H1 (cell line): ENCODE data around the gene HINT3. TPM values are rescaled to one million over a fixed set of nuclear protein-coding genes. Genes with fewer than 3 reads are reported as not detected.

Source experiments
- CTCF ChIA-PET: fragments of 300-600 bp; sonication (Branson Sonifier 250); formaldehyde crosslinking; loops from one replicate; lab custom pipeline; 2021; ENCODE audit not compliant: partially characterized antibody; lab: Charles Lee
- POLR2A ChIA-PET: fragments of 300-600 bp; sonication (Branson Sonifier 250); formaldehyde crosslinking; loops from one replicate; lab custom pipeline; 2021; ENCODE audit warnings: inconsistent platforms; ENCODE audit not compliant: partially characterized antibody; lab: Charles Lee
- DNase-seq, 2 experiments: peaks; one replicate each; pipeline versions ENCODE4 v3.0.0 to v3.0.0-alpha.2; 2010 to 2022; ENCODE audit warnings: low spot score in 2 of 2, low read depth in 1 of 2, mixed read lengths in 1 of 2
- FAIRE-seq: peaks from 2 replicates; lab custom pipeline; 2011; peaks lifted over from hg19 to GRCh38; lab: Jason Lieb, UNC
- H2AFZ ChIP-seq: 2 replicates; pipeline ENCODE4 v1.8.1; 2012; ENCODE audit warnings: low read length, inconsistent platforms
- H2AK5ac ChIP-seq: 2 replicates; pipeline ENCODE4 v1.6.1; 2013; ENCODE audit warnings: low read depth, low read length
- H2BK120ac ChIP-seq: replicated peaks from 2 replicates; pipeline ENCODE3; 2013; ENCODE audit warnings: low read depth, low read length, inconsistent platforms
- H2BK12ac ChIP-seq: 2 replicates; pipeline ENCODE4 v1.6.1; 2013; ENCODE audit warnings: low read depth, low read length
- H2BK15ac ChIP-seq: 2 replicates; pipeline ENCODE4 v1.6.1; 2013; ENCODE audit warnings: low read length
- H2BK20ac ChIP-seq: 2 replicates; pipeline ENCODE4 v1.6.1; 2013; ENCODE audit warnings: low read length
- H2BK5ac ChIP-seq: 2 replicates; pipeline ENCODE4 v1.6.1; 2013; ENCODE audit warnings: low read depth, low read length
- H3K14ac ChIP-seq: 2 replicates; pipeline ENCODE4 v1.6.1; 2013; ENCODE audit warnings: inconsistent platforms; ENCODE audit not compliant: insufficient read length
- H3K18ac ChIP-seq: 2 replicates; pipeline ENCODE4 v1.6.1; 2013; ENCODE audit warnings: low read length; ENCODE audit errors: extremely low read depth
- H3K23ac ChIP-seq: 2 replicates; pipeline ENCODE4 v1.6.1; 2013; ENCODE audit warnings: inconsistent platforms; ENCODE audit not compliant: insufficient read length
- H3K23me2 ChIP-seq: 2 replicates; pipeline ENCODE4 v1.6.1; 2013; ENCODE audit warnings: low read depth, low read length
- H3K27ac ChIP-seq: 2 replicates; pipeline ENCODE4 v1.6.1; 2011; ENCODE audit warnings: low read depth, low read length, inconsistent platforms
- H3K27me3 ChIP-seq, 4 experiments: replicated peaks in 1 of 4; 1 replicate in 1 of 4; 2 replicates in 3 of 4; pipeline versions ENCODE4 v1.6.1 to v1.8.1; 2011 to 2013; ENCODE audit warnings: low read length in 3 of 4, mild to moderate bottlenecking in 3 of 4, inconsistent platforms in 2 of 4, mixed read lengths in 2 of 4, moderate library complexity in 1 of 4; ENCODE audit not compliant: control insufficient read depth in 3 of 4, insufficient read depth in 3 of 4; ENCODE audit errors: extremely low read depth in 1 of 4
- H3K36me3 ChIP-seq, 4 experiments: 2 replicates each; pipeline versions ENCODE4 v1.6.1 to v1.8.1; 2011 to 2013; ENCODE audit warnings: mild to moderate bottlenecking in 4 of 4, low read length in 3 of 4, moderate library complexity in 2 of 4, control low read depth in 1 of 4, inconsistent platforms in 1 of 4; ENCODE audit not compliant: insufficient read depth in 4 of 4, control insufficient read depth in 2 of 4
- H3K4ac ChIP-seq: replicated peaks from 2 replicates; pipeline ENCODE3; 2013; ENCODE audit warnings: low read length, low read depth, mixed read lengths, inconsistent platforms; ENCODE audit not compliant: insufficient read length
- H3K4me1 ChIP-seq, 4 experiments: replicated peaks in 1 of 4; 1 replicate in 1 of 4; 2 replicates in 3 of 4; pipeline versions ENCODE4 v1.6.1 to v1.8.1; 2011 to 2013; ENCODE audit warnings: low read length in 3 of 4, inconsistent platforms in 2 of 4, mixed read lengths in 1 of 4; ENCODE audit not compliant: insufficient read depth in 4 of 4, control insufficient read depth in 3 of 4
- H3K4me2 ChIP-seq, 2 experiments: 2 replicates each; pipeline versions ENCODE4 v1.6.1 to v1.8.1; 2011 to 2013; ENCODE audit warnings: low read depth in 2 of 2, low read length in 2 of 2, control low read depth in 1 of 2, inconsistent platforms in 1 of 2, mild to moderate bottlenecking in 1 of 2; ENCODE audit not compliant: insufficient read depth in 1 of 2
- H3K4me3 ChIP-seq, 4 experiments: fragments of 200-600, 300-600 bp in 1 of 4; sonication (generic), shearing (Covaris generic), sonication (Bioruptor Twin) in 1 of 4; 2 replicates each; pipeline versions ENCODE4 v1.5.1 to v1.8.1; 2011 to 2016; ENCODE audit warnings: low read length in 4 of 4, low read depth in 3 of 4, control low read depth in 2 of 4, inconsistent platforms in 2 of 4, mild to moderate bottlenecking in 2 of 4, mixed read lengths in 1 of 4, moderate library complexity in 1 of 4; ENCODE audit not compliant: insufficient read depth in 2 of 4; ENCODE audit errors: extremely low read depth in 1 of 4
- H3K56ac ChIP-seq: replicated peaks from 2 replicates; pipeline ENCODE3; 2013; ENCODE audit warnings: low read depth, mild to moderate bottlenecking, mixed read lengths, low read length, inconsistent platforms; ENCODE audit not compliant: insufficient read length
- H3K79me1 ChIP-seq: 2 replicates; pipeline ENCODE4 v1.6.1; 2013; ENCODE audit warnings: low read depth, low read length, control low read depth
- H3K79me2 ChIP-seq, 2 experiments: 2 replicates each; pipeline versions ENCODE4 v1.6.1 to v1.8.1; 2012 to 2013; ENCODE audit warnings: low read length in 2 of 2, mild to moderate bottlenecking in 2 of 2, inconsistent platforms in 1 of 2; ENCODE audit not compliant: insufficient read depth in 2 of 2, control insufficient read depth in 1 of 2
- H3K9ac ChIP-seq, 4 experiments: replicated peaks in 1 of 4; 1 replicate in 1 of 4; 2 replicates in 3 of 4; pipeline versions ENCODE4 v1.6.1 to v1.8.1; 2011 to 2013; ENCODE audit warnings: low read depth in 3 of 4, low read length in 3 of 4, control low read depth in 2 of 4, mild to moderate bottlenecking in 2 of 4, moderate library complexity in 2 of 4, inconsistent platforms in 1 of 4; ENCODE audit errors: extremely low read depth in 1 of 4
- H3K9me3 ChIP-seq, 2 experiments: 2 replicates each; pipeline versions ENCODE4 v1.6.1 to v1.8.1; 2012 to 2013; ENCODE audit warnings: mild to moderate bottlenecking in 2 of 2, moderate library complexity in 2 of 2, control low read depth in 1 of 2, inconsistent platforms in 1 of 2, low read depth in 1 of 2, low read length in 1 of 2, mixed read lengths in 1 of 2; ENCODE audit not compliant: insufficient read depth in 2 of 2
- H4K20me1 ChIP-seq, 2 experiments: replicated peaks in 1 of 2; 2 replicates each; pipeline versions ENCODE3 to v1.8.1; 2011 to 2013; ENCODE audit warnings: inconsistent platforms in 2 of 2, low read length in 2 of 2, mild to moderate bottlenecking in 1 of 2; ENCODE audit not compliant: insufficient read depth in 2 of 2, control insufficient read depth in 1 of 2
- H4K5ac ChIP-seq: 2 replicates; pipeline ENCODE4 v1.6.1; 2013; ENCODE audit warnings: low read length, low read depth, mixed read lengths, inconsistent platforms; ENCODE audit not compliant: insufficient read length
- H4K8ac ChIP-seq: 2 replicates; pipeline ENCODE4 v1.8.0; 2013; ENCODE audit warnings: mild to moderate bottlenecking, moderate library complexity, low read length, inconsistent platforms; ENCODE audit not compliant: insufficient read depth; ENCODE audit errors: extremely low read depth
- H4K91ac ChIP-seq: replicated peaks from 2 replicates; pipeline ENCODE3; 2013; ENCODE audit warnings: low read length, mixed read lengths, inconsistent platforms; ENCODE audit not compliant: insufficient read length
- ASH2L ChIP-seq: fragments of 200-600, 300-600 bp; sonication (generic); IDR thresholded peaks from one replicate; pipeline ENCODE4 v1.7.1; 2017; ENCODE audit warnings: low read length
- CBX5 ChIP-seq: fragments of 300-800, 300-1000 bp; sonication (generic); IDR thresholded peaks from 2 replicates; pipeline ENCODE4 v1.7.1; 2016; ENCODE audit warnings: antibody characterized with exemption, low read length, low read depth
- CEBPB ChIP-seq: IDR thresholded peaks from 2 replicates; pipeline ENCODE4 v1.6.1; 2012; ENCODE audit warnings: low read depth, low read length
- CTCF ChIP-seq, 3 experiments: IDR thresholded peaks; 1 replicate in 2 of 3; 2 replicates in 1 of 3; pipeline versions ENCODE4 v1.5.1 to v1.6.1; 2011; ENCODE audit warnings: low read length in 3 of 3, mild to moderate bottlenecking in 3 of 3, inconsistent platforms in 2 of 3, low read depth in 1 of 3, moderate library complexity in 1 of 3; ENCODE audit not compliant: insufficient read depth in 1 of 3; ENCODE audit errors: control extremely low read depth in 1 of 3
- FOSL1 ChIP-seq: IDR thresholded peaks from 2 replicates; pipeline ENCODE4 v1.6.1; 2011; ENCODE audit warnings: mild to moderate bottlenecking, low read depth, low read length, moderate library complexity; ENCODE audit not compliant: insufficient read depth
- HDAC2 ChIP-seq, 2 experiments: fragments of 300-600 bp in 1 of 2; sonication (generic) in 1 of 2; IDR thresholded peaks; 2 replicates each; pipeline ENCODE4 v1.6.1; 2011 to 2012; ENCODE audit warnings: low read depth in 2 of 2, low read length in 2 of 2, mild to moderate bottlenecking in 2 of 2, moderate library complexity in 2 of 2, borderline replicate concordance in 1 of 2, inconsistent platforms in 1 of 2
- PHF8 ChIP-seq: fragments of 200-600 bp; sonication (generic); conservative IDR thresholded peaks from 2 replicates; pipeline ENCODE4 v1.7.1; 2012; ENCODE audit warnings: low read depth, mild to moderate bottlenecking, inconsistent platforms, low read length, moderate library complexity
- RNF2 ChIP-seq: fragments of 200-900, 300-1000 bp; sonication (generic); IDR thresholded peaks from 2 replicates; pipeline ENCODE4 v1.7.1; 2016; ENCODE audit warnings: borderline replicate concordance, low read depth, mild to moderate bottlenecking, antibody characterized with exemption, low read length; ENCODE audit not compliant: poor library complexity, severe bottlenecking; ENCODE audit errors: missing control alignments
- SIRT6 ChIP-seq: IDR thresholded peaks from one replicate; pipeline ENCODE4 v1.7.1; 2012; ENCODE audit warnings: low read length, inconsistent platforms
- USF2 ChIP-seq: IDR thresholded peaks from 2 replicates; pipeline ENCODE4 v1.6.1; 2011; ENCODE audit warnings: low read length, improper control_type of control experiment
- polyA plus RNA-seq, 7 experiments: library from polyadenylated mRNA; depleted of rRNA in 3 of 7; stranded (reverse) in 5 of 7; unstranded in 2 of 7; fragments of >200 nt in 5 of 7; fragments of 200-250 nt in 2 of 7; gene quantifications; 1 replicate in 5 of 7; 2 replicates in 1 of 7; 4 replicates in 1 of 7; pipeline versions ENCODE4 v1.2.1 to v1.2.3, GENCODE V29; 2011 to 2013; ENCODE audit warnings: missing spikeins in 2 of 7, mixed read lengths in 2 of 7
- total RNA-seq: library from RNA; stranded (reverse); fragmentation: NEBNext Ultra II Directional; extraction: Animal tissue kit (Norgen Biotek cat#: 25700); gene quantifications from 2 replicates; pipeline ENCODE4 v1.2.1, GENCODE V29; 2021

The HINT3 gene
- total and polyA plus RNA-seq, 2 of the 8 experiments (the other 6 are each of a cell fraction or from before 2014, with no cell fraction given) = 1.2 to 7.8 TPM

GRCh38 chr6:126027601-126028000, 71.0 kb downstream of the HINT3 start:
- no peak overlapping the region for H3K4ac ChIP-seq
- H3K56ac ChIP-seq = no peak overlapping the region
- no peak overlapping the region for H3K14ac ChIP-seq
- no peaks in the 10 kb centered on the region for H3K79me1 ChIP-seq
- H3K79me2 ChIP-seq = no peaks in the 10 kb centered on the region
- H2AK5ac ChIP-seq = no peak overlapping the region
- no peak for FAIRE-seq
- no peak overlapping the region for H2BK120ac ChIP-seq
- H3K36me3 ChIP-seq = peaks cover 2 to 41% (median 5%) of the 10 kb centered on the region in 4 experiments; a peak in 5 of 8 replicates
- H3K9me3 ChIP-seq = no peaks in the 10 kb centered on the region
- CTCF ChIA-PET = no interaction called here
- no peak overlapping the region for H2AFZ ChIP-seq
- no peak overlapping the region for H3K27ac ChIP-seq
- no peak overlapping the region for H4K5ac ChIP-seq
- no peak overlapping the region for H3K4me3 ChIP-seq
- no peak overlapping the region for H3K9ac ChIP-seq
- no peak overlapping the region for H2BK20ac ChIP-seq
- no peak overlapping the region for H3K23ac ChIP-seq
- no peak overlapping the region for H3K4me2 ChIP-seq
- H4K20me1 ChIP-seq = no peaks in the 10 kb centered on the region
- no peak overlapping the region for H2BK5ac ChIP-seq
- no peak overlapping the region for H4K91ac ChIP-seq
- POLR2A ChIA-PET = interaction anchor here (0.7 kb wide), 1 partner anchor 9 kb away, joined by 3 read pairs; no protein-coding TSS in a partner anchor
- H3K23me2 ChIP-seq = no peaks in the 10 kb centered on the region
- no peak for DNase-seq
- H3K4me1 ChIP-seq = no peaks in the 10 kb centered on the region
- H3K18ac ChIP-seq = no peak overlapping the region
- no peak overlapping the region for H4K8ac ChIP-seq
- H2BK15ac ChIP-seq = no peak overlapping the region
- H3K27me3 ChIP-seq = no peaks in the 10 kb centered on the region
- no peak overlapping the region for H2BK12ac ChIP-seq
- TF ChIP-seq HDAC2 (IDR thresholded peaks at IDR 0.05; ENCODE audit: borderline replicate concordance in 1 of 2, low read depth in 2 of 2, low read length in 2 of 2) (no peak), SIRT6 (no peak), FOSL1 (no peak), ASH2L (no peak), RNF2 (no peak), CEBPB (no peak), PHF8 (no peak), CTCF (IDR thresholded peaks at IDR 0.05; ENCODE audit: control extremely low read depth in 1 of 3, insufficient read depth in 1 of 3, low read depth in 1 of 3, low read length in 3 of 3) (no peak), USF2 (no peak), CBX5 (no peak)
